Chondrocyte (in vitro differentiated cells): Measurements from ENCODE around the gene STRADA. TPM values are rescaled to one million over a fixed set of nuclear protein-coding genes. Genes with fewer than 3 reads are reported as not detected.

Experiments
- DNase-seq: peaks from one replicate; pipeline ENCODE4 v3.0.0; 2021; ENCODE audit warnings: mixed read lengths, low spot score
- H3K27ac Mint-ChIP-seq: one replicate; pipeline ENCODE4 v1.8.0; 2021; ENCODE audit warnings: mild to moderate bottlenecking, moderate library complexity, mixed read lengths; ENCODE audit not compliant: unreplicated experiment
- H3K27me3 Mint-ChIP-seq: 2 replicates; pipeline ENCODE4 v1.8.0; 2021; ENCODE audit warnings: low read depth, mixed read lengths
- H3K36me3 Mint-ChIP-seq: 2 replicates; pipeline ENCODE4 v1.8.0; 2021; ENCODE audit warnings: low read depth, mixed read lengths
- H3K4me1 Mint-ChIP-seq: 2 replicates; pipeline ENCODE4 v1.8.0; 2021; ENCODE audit warnings: low read depth, mild to moderate bottlenecking, mixed read lengths
- H3K4me3 Mint-ChIP-seq: one replicate; pipeline ENCODE4 v1.8.0; 2021; ENCODE audit warnings: mild to moderate bottlenecking, moderate library complexity, mixed read lengths; ENCODE audit not compliant: unreplicated experiment
- H3K9me3 Mint-ChIP-seq: 2 replicates; pipeline ENCODE4 v1.8.0; 2021; ENCODE audit warnings: low read depth, mixed read lengths
- total RNA-seq: library from RNA; stranded (reverse); gene quantifications from 3 replicates; pipeline ENCODE4 v1.2.1, GENCODE V29; 2021
- TF ChIP-seq, protein P1 (sequence below): fragments of 200-600 bp; sonication (generic); IDR thresholded peaks from 2 replicates; pipeline ENCODE4 v1.5.0; 2021; ENCODE audit warnings: antibody characterized with exemption, mild to moderate bottlenecking, moderate library complexity

The STRADA gene
- total RNA-seq, 1 donor from 2014 or later = 27.1 TPM

DNA sequence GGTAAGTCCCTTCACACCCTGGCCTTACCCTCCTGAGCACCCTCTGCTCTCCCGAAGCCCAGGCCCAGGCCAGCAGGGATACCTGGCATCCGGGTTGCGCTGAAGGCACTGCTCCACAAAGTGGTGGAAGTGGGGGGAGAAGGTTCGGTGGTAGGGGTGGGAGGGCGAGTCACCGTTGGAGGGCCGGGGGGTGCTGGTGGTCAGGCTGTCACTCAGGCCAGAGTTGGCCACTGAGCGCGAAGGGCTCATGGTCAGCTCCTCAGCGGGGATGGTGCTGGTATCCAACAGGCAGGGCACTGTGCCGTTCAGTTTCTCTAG is 37.4 kb downstream of the STRADA start:
- peaks cover 10% of the 10 kb centered on the region for H3K36me3 Mint-ChIP-seq
- peak overlapping the region; percentile 36 for H3K27ac Mint-ChIP-seq
- H3K4me1 Mint-ChIP-seq = peaks cover 16% of the 10 kb centered on the region
- TF ChIP-seq, protein P1, sequence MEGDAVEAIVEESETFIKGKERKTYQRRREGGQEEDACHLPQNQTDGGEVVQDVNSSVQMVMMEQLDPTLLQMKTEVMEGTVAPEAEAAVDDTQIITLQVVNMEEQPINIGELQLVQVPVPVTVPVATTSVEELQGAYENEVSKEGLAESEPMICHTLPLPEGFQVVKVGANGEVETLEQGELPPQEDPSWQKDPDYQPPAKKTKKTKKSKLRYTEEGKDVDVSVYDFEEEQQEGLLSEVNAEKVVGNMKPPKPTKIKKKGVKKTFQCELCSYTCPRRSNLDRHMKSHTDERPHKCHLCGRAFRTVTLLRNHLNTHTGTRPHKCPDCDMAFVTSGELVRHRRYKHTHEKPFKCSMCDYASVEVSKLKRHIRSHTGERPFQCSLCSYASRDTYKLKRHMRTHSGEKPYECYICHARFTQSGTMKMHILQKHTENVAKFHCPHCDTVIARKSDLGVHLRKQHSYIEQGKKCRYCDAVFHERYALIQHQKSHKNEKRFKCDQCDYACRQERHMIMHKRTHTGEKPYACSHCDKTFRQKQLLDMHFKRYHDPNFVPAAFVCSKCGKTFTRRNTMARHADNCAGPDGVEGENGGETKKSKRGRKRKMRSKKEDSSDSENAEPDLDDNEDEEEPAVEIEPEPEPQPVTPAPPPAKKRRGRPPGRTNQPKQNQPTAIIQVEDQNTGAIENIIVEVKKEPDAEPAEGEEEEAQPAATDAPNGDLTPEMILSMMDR = no peak
- DNase-seq = no peak
- H3K27me3 Mint-ChIP-seq = no peaks in the 10 kb centered on the region
- no peaks in the 10 kb centered on the region for H3K9me3 Mint-ChIP-seq
- no peak overlapping the region for H3K4me3 Mint-ChIP-seq

DNA sequence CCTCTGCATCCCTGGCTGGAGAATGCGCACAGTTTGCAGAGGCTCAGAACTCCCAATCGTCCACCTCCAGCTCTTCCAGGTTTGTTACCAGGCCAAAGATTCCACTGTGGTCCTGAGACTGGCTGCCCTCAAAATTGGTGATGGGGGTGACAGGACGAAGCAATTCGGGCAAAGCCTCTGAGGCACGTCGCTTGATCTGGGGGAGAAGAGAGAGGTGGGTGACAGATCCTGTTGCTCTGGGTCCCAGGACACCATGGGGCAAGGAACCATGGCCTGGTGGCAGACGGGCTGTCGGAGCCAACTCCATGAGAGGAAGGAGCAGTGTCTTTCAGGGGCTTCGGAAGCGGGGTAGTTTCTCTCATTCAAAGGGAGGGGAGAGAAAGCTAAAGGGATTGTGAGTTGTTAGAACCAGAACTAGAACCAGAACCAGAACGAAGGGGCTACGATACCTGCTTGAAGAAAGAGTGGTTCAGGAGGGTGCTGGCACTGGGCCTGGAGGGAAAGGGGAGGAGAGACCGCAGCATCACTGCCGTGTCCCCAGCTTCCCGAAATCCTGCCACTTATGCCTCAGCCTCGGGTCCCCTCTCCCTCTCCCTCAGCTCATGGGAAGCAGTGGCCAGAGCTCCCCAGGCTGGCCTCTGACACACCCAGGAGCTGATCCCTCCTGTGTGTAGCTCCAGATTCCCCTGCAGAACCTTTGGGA is 37.9 kb downstream of the STRADA start:
- Mint-ChIP-seq H3K27me3 (no peaks in the 10 kb centered on the region), H3K36me3 (peaks cover 5% of the 10 kb centered on the region), H3K4me1 (peaks cover 16% of the 10 kb centered on the region), H3K27ac (peak overlapping the region; percentile 36), H3K9me3 (no peaks in the 10 kb centered on the region), H3K4me3 (no peak overlapping the region)
- TF ChIP-seq, protein P1 = no peak
- DNase-seq = no peak

- no peak overlapping the region for H3K27ac Mint-ChIP-seq
- H3K4me3 Mint-ChIP-seq = no peak overlapping the region
- H3K27me3 Mint-ChIP-seq = no peaks in the 10 kb centered on the region
- no peak for DNase-seq
- H3K9me3 Mint-ChIP-seq = no peaks in the 10 kb centered on the region
- TF ChIP-seq, protein P1 = no peak
- peaks cover 19% of the 10 kb centered on the region for H3K4me1 Mint-ChIP-seq
- peaks cover 5% of the 10 kb centered on the region for H3K36me3 Mint-ChIP-seq
Measured at GRCh38 chr17:63703029-63703428, 38.6 kb downstream of the STRADA start.

DNA sequence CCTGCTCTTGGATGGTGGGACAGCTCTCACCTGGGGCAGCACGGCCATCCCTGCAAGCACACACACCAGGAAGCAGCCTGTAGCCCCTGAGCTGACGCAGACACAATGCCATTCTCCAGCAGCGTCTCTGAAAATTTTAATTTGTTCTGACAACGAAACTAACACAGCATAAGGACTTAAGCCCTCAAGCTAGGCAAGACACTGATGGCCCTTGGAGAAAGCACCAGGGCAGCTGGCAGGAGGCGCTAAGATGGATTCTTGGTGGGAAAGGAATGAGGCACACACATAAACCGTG is 38.9 kb downstream of the STRADA start:
- Mint-ChIP-seq H3K4me3 (no peak overlapping the region), H3K27me3 (no peaks in the 10 kb centered on the region), H3K9me3 (no peaks in the 10 kb centered on the region), H3K36me3 (peaks cover 5% of the 10 kb centered on the region), H3K4me1 (peaks cover 19% of the 10 kb centered on the region), H3K27ac (no peak overlapping the region)
- no peak for DNase-seq
- TF ChIP-seq, protein P1 = no peak

GRCh38 chr17:63701868-63702720 is 39.5 kb downstream of the STRADA start:
- TF ChIP-seq, protein P1 = no peak
- Mint-ChIP-seq H3K36me3 (peaks cover 5% of the 10 kb centered on the region), H3K9me3 (no peaks in the 10 kb centered on the region), H3K4me1 (peaks cover 19% of the 10 kb centered on the region), H3K4me3 (peak overlapping the region; percentile 63), H3K27me3 (no peaks in the 10 kb centered on the region), H3K27ac (no peak overlapping the region)
- no peak for DNase-seq
